GM21447 (cell line): ENCODE results near the gene FKBP5.

Experiments used
- ATAC-seq: cut with Tn5 transposase; IDR thresholded peaks from one replicate; pipeline ENCODE4 v1.9.1; 2021; ENCODE audit not compliant: unreplicated experiment

The FKBP5 gene

GRCh38 chr6:35668096-35668495 is 20.6 kb downstream of the FKBP5 start:
- no peak for ATAC-seq

- no peak for ATAC-seq
These were observed 23.1 kb downstream of the FKBP5 start for GRCh38 chr6:35665573-35665972.

DNA sequence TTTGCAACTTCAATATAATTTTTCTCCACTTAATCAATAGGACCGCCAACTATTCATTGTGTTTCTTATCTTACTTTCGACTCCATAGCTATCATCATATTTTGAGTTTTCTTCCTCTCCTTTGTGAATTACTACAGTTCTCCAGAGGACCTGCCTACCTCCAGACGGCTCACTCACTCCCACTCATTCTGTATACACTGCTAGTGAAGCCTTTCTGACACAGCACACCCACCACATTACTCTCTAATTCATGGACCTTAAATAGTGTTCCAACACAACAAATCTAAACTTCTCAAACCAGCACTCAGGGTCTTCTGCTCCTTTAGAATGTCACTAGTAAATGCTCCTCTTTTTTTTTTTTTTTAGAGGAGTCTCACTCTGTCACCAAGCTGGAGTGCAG is 23.8 kb downstream of the FKBP5 start:
- no peak for ATAC-seq

DNA sequence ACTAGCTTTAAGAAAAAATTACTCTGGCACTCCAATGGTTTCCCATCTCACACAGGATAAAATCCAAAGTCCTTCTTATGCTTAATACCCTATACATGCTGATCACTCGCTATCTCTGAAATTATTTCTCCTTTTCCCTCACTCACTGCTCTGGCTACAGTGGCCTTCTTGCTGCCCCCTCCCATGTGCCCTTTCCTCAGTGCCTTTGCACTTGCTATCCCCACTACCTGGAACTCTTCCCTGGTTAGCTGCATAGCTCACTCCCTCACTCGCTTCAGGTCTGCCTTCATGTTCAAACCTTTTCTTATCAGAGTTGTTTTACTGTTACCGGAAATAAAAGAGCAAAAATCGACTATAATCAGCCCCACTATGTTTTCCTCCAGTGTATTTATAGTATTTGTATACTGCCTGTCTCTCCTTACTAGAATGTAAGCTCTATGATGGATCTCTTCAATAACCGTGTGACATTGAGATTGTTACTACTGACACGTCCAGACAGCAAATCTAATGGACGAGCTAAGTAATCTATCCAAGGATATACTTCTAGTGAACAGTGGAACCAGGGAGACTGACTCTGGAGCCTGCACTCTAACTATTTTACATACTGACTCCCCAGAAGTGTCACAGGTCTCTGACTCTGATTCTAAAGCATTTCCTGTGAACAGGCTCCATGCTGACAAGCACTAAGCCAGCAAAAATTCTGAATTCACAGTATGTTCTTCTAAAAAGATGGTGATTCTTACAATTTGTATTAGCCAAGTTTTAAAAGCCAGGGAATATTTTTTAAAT is 25.1 kb downstream of the FKBP5 start:
- no peak for ATAC-seq

- ATAC-seq: no peak
These were observed 25.7 kb downstream of the FKBP5 start for GRCh38 chr6:35662999-35663398.

DNA sequence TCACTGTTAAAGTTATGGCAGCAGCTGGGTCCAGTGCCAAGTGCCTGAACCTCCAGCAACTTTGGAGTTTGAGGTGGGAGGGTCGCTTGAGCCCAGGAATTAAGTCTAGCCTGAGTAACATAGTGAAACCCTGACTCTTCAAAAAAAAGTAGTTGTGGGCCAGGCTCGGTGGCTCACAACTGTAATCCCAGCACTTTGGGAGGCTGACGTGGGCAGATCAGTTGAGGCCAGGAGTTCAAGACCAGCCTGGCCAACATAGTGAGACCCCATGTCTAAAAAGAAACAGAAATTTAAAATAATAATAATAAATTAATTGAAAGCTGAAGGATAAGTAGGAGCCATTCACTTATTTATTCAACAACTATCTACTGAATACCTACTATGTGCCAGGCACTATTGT is 33.8 kb downstream of the FKBP5 start:
- no peak for ATAC-seq

DNA sequence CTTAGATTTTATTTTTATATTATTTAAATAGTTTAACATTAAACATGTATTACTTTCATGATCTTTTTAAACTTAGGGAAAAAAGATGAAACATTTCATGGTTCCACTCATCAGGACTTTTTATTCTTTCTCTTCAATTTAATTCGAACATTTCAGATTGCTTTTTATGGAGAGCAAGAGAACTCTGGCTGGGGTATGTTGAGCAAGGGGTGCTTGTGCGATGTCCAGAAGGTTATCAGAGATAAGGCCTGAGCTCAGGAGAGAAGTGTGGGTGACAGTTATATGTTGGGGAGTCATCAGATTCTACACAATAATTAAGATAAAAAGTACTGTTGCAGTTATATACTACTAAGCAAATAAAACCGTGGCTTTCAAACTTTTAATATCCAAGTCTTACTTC is 37.5 kb downstream of the FKBP5 start:
- ATAC-seq: no peak

- ATAC-seq: no peak
These were observed 38.7 kb downstream of the FKBP5 start for GRCh38 chr6:35650015-35650414.

GRCh38 chr6:35648203-35648602 is 40.5 kb downstream of the FKBP5 start:
- ATAC-seq: no peak

GRCh38 chr6:35647400-35647799 is 41.3 kb downstream of the FKBP5 start:
- ATAC-seq: no peak

DNA sequence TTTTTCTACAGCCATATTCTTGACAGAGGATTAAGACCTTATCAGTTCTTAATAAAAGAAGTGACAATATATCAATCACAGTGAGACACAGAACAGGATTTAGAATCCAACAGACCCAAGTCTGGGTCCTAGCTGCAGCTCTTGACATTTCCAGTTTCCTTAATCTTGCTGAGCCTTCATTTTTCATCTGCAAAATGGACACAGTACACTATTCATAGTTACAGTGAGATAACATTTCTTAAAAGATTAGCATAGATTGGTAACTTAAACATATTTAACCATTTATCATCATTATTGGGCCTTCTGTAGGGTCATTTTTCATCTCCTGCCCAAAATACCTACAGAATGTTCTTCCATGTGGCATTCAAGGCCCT is 45.6 kb downstream of the FKBP5 start:
- ATAC-seq: no peak

GRCh38 chr6:35642471-35643161 is 46.1 kb downstream of the FKBP5 start:
- no peak for ATAC-seq

DNA sequence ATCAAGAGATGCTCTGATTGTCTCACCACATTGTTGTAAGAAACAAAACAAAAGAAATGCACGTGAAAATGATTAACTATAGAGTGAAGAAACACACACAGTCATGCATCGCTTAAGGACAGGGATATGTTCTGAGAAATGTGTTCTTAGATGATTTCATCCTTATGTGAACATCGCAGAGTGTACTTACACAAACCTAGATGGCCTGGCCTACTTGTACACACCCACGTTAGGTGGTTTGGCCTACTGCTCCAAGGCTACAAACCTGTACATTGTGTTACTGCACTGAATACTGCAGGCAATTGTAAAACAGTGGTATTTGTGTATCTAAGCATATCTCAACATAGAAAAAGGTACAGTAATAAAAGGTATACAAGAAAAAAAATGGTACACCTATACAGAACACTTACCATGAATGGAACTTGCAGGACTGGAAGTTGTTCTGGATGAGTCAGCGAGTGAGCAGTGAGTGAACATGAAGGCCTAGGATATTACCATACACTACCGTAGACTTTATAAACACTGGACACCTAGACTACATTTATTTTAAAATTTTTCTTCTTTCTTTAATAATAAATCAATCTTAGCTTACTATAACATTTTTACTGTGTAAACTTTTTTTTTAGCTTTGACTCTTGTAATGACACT is 48.6 kb downstream of the FKBP5 start:
- ATAC-seq: no peak

DNA sequence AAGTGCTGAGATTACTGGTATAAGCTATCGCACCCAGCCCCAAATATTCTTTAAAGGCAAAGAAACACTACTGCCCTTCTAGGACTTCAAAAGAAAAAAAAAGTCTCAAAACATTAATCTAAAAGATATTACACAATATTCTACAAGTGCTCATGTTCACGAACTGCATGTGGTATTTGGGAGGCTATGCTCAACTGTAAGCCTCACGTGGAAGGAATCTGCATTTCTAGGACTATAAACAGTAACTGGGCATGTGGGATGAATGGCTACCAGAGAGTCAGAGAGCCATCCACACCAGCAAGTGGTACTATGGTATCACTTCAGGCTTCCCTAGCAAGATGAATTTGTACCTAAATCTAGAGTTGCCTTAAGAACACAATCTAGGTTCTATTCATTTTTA is 50.0 kb downstream of the FKBP5 start:
- no peak for ATAC-seq

DNA sequence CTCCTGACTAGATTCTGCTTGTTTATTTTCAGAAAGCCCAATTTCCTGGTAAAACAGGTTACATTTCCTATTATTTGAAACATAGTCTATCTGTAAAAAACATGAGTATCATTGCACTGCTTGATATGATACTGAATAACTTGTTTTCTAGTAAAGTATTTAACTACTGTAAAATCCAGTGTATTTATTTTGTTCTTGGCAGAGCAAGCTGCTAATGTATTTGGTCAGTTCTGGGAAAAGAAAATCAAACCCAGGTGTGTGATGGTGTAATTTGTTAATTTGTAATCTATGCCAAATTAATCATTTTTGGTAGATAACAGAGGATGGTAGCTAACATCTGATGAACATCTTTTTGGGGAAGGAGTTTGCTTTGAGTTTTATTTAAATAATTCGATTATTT is 50.8 kb downstream of the FKBP5 start:
- ATAC-seq: no peak

- ATAC-seq: no peak
These were observed 52.8 kb downstream of the FKBP5 start for GRCh38 chr6:35635601-35636597.

DNA sequence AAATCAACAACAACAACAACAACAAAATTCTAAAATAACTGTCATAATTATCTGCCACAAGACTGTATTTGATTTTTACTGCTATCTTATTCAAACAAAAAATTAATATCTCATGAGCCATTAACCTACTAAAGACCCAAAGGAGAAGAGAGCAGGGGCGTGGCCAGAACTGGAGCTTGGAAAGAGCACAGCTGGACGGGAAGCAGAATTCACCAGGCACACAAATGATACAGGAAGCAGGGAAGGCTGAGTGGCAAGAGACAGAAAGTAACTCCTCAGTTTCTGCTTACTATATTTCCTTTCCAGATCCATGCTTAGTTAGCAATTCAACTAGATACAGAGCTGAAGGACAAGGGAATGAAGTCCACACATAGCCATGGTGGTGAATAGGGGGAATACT is 54.4 kb downstream of the FKBP5 start:
- ATAC-seq: no peak

DNA sequence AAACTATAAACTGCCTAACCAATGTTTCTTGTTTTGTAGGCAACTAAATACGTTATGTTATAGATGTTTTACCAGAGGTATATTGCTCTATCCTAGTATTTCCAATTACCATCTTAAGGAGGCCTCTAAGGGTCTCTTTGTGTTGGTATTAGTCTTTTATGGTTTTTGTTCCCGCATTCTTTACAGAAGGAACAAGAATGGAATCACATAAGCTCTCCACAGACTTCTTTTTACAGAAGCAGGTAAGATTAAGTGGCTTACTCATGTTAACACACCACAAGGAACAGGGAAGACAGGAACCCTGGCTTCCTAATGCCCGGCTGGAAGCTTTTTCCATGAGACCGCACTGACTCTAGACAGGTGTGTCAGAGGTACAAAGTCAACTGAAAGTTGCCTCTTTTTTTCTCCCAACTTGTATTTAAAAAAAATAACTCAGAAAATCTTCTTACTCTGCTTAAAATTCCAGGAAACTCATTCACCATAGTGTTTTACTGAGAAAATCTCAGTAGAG is 55.1 kb downstream of the FKBP5 start:
- no peak for ATAC-seq

DNA sequence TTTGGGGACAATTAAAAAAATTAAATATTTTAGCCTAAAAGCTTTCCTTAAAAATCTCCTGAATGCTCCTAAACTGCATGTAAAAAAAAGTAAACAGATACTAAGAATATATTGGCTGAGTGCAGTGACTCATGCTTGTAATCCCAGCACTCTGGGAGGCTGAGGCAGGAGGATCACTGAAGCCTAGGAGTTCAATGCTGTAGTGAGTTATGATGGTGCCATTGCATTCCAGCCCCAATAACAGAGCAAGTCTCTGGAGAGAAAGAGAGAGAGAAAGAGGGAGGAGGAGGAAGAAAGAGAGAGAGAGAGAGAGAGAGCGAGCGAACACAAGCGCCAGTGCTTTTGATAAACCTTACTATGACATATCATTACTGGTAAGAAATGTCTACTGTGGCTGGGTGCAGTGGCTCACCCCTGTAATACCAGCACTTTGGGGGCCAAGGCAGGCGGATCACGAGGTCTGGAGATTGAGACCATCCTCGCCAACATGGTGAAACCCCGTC is 58.8 kb downstream of the FKBP5 start:
- no peak for ATAC-seq

- ATAC-seq: no peak
These were observed 62.3 kb downstream of the FKBP5 start for GRCh38 chr6:35626401-35626800.
